ENCODE results near the gene KCTD20.
"Not testable (repeated sequence)": the region's sequence is repeated elsewhere in the genome, so short reads cannot be mapped to it uniquely, and the experiment has no call there.

Gene KCTD20

GRCh38 chr6:36445621-36446020 is 2.8 kb downstream of the KCTD20 start:
- no peak for DNase-seq

- not testable (repeated sequence) for DNase-seq
Observed at GRCh38 chr6:36449173-36449572, 6.4 kb downstream of the KCTD20 start.

GRCh38 chr6:36452897-36453296 is 10.1 kb downstream of the KCTD20 start:
- not testable (repeated sequence) for DNase-seq

GRCh38 chr6:36455486-36456027 is 12.8 kb downstream of the KCTD20 start:
- DNase-seq, result no peak

- no peak for DNase-seq
Observed at GRCh38 chr6:36459501-36459900, 16.7 kb downstream of the KCTD20 start.

- DNase-seq, result no peak
Observed at GRCh38 chr6:36460916-36461315, 18.1 kb downstream of the KCTD20 start.

GRCh38 chr6:36461646-36462045 is 18.8 kb downstream of the KCTD20 start:
- no peak for DNase-seq

- no peak for DNase-seq
Observed at GRCh38 chr6:36463676-36464075, 20.9 kb downstream of the KCTD20 start.

- no peak for DNase-seq
Observed at GRCh38 chr6:36464233-36464632, 21.4 kb downstream of the KCTD20 start.

- DNase-seq, result no peak
Observed at GRCh38 chr6:36467625-36468024, 24.8 kb downstream of the KCTD20 start.

- no peak for DNase-seq
Observed at GRCh38 chr6:36469148-36469661, 26.4 kb downstream of the KCTD20 start.

GRCh38 chr6:36469946-36470345 is 27.1 kb downstream of the KCTD20 start:
- DNase-seq, result no peak

- DNase-seq, result no peak
Observed at GRCh38 chr6:36478051-36478526, 35.3 kb downstream of the KCTD20 start.

GRCh38 chr6:36479256-36479655 is 36.5 kb downstream of the KCTD20 start:
- no peak for DNase-seq

- DNase-seq, result not testable (repeated sequence)
Observed at GRCh38 chr6:36483326-36483725, 40.5 kb downstream of the KCTD20 start.

- no peak for DNase-seq
Observed at GRCh38 chr6:36484736-36485135, 41.9 kb downstream of the KCTD20 start.

- DNase-seq, result no peak
Observed at GRCh38 chr6:36487698-36488097, 44.9 kb downstream of the KCTD20 start.

- DNase-seq, result no peak
Observed at GRCh38 chr6:36488221-36488620, 45.4 kb downstream of the KCTD20 start.

GRCh38 chr6:36489426-36489825 is 46.6 kb downstream of the KCTD20 start:
- no peak for DNase-seq

- DNase-seq, result no peak
Observed at GRCh38 chr6:36491378-36491965, 48.7 kb downstream of the KCTD20 start.

- no peak for DNase-seq
Observed at GRCh38 chr6:36492092-36492491, 49.3 kb downstream of the KCTD20 start.

- DNase-seq, result no peak
Observed at GRCh38 chr6:36492621-36493020, 49.8 kb downstream of the KCTD20 start.

GRCh38 chr6:36493319-36493718 is 50.5 kb downstream of the KCTD20 start:
- no peak for DNase-seq

GRCh38 chr6:36493859-36494258 is 51.1 kb downstream of the KCTD20 start:
- no peak for DNase-seq

- no peak for DNase-seq
Observed at GRCh38 chr6:36495086-36495485, 52.3 kb downstream of the KCTD20 start.
